ENCODE results near the gene MYO15A.

MYO15A gene

DNA sequence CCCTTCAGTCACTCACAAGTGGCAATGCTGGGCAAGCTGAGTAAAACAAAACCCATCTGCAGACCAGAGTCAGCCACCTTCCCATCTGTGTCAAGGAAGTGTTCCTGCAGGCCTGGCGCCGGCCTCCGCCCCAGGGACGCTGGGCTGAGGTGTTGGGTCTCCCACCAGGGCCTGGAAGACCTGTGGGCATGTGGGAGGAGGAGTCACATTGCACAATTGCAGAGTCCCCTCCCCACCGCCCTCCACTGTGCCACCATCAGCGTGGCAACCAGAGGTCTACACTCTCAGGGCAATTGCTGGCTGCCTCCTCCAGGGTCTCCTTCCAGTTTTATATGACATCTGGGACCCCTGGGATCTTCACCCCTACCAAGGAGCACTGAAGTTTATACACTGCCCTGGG lies 3.0 kb upstream of the MYO15A start:
- no peak for DNase-seq (ENCODE audit: low spot score)

DNA sequence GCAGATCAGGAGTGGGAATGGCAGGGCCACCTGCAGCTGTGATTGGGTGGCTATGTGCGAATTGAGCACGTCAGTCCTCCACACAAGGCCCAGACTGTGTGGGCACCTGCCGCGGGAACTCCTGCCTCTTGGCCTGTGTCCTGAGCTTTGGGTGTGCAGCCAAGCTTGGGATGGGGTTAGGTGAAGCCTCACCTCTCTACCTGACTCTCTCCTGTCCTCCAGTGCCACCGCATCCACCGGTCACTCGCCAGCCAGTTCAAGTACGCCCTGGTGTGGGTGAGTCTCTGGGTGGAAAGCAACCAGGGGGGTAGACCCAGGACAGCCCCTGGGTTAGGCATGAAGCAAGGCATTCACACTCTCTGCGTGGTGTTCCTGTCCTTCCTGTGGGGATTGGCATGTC lies 2.3 kb upstream of the MYO15A start:
- no peak for DNase-seq (ENCODE audit: low spot score)

DNA sequence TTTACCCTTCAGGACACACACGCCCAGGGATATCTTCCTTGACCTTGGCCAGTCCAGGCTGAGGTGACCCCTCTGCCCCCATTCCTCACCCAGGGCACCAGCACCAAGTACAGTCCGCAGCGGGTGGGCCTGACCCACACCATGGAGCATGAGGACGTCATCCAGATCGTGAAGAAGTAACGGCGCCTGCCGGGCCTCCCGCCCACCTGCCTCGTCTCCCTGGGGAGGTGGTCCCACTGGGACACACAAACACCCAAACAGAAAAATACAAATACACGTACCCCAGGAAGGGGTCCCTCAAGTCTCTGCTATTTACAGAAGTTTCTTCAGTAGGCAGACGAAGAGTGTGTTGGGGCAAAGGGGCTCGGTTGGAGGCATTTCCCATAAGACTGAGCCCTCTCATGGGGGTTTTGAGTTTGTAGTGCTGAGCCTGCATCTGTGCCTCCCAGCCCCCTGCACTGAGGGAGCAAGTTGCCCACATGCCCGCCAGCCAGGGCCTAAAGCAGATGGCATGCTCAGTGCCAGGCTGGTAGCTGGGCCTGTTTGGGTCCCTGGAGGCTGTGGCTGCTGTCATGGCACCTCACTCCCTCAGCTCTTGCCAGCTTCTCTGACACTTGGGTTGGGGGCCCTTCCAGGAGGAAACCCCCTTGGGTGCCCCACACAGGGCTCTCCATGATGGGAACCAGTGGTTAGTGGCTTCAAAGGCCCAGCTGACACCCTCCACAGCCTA lies 1.3 kb upstream of the MYO15A start:
- DNase-seq (ENCODE audit: low spot score), result no peak

DNA sequence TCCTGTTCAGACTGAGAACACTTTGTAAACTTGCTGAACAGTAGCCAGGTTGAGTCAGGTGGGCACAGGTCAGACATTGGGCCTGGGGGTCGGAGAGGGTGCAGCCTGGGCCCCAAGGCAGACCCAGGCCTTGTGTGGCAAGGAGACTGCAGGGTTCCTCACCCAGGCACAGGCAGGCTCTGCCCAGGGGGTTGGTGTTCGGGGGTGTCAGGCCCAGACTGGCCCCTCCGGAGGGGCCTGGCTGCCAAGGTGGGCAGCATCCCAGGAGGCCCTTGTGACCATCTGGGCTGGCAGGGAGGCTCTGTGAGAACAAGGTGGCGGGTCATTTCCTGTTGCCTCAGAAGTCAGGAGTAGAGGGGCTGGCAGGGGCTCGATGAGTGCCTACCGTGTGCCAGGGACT lies 585 bp upstream of the MYO15A start:
- no peak for DNase-seq (ENCODE audit: low spot score)

DNA sequence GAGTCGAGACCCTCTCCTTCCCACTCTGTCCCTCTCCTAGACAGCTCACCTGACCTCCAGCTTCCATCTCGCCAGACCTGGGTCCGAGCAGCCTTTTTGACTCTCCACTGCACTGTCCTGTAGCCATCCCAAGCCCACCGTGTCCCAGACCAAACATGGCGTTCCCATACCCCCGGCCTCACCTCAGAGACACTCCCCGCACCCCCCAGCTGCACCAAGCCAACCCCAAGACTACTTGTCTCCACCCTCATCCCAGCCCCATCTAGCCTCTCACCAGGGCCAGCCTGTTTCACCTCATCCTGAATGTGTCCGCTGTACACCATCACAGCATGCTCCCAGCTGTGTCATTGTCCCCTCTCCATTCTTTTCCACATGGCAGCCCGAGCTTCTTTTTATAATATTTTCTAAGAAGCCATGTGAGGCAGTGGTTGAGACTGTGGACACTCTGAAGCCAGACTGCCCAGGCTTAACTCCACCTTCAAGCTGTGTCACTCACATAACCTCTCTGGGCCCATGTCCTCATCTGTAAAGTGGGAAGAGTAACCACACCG lies 1.5 kb downstream of the MYO15A start:
- no peak for DNase-seq (ENCODE audit: low spot score)

DNA sequence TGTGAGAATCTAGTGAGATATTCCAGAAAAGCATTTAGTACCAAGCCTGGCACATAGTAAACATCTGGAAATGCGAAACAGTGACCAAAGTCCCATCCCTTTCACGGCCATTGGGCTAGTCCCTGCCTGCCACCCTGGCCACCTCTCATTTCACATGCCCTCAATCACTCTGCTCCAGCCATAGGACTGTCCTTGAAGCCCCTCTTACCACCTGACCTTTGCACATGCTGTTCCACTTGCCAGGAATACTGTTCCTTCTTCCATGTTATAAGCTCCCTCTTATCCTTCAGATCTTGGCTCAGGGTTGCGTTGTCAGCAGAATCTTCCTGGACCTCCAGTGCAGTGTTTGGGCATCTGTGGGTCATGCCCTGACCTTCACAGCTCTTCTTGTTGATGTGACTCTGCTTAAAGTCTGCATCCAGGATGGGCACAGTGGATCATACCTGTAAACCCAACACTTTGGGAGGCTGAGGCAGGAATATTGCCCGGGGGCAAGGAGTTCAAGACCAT lies 2.1 kb downstream of the MYO15A start:
- no peak for DNase-seq (ENCODE audit: low spot score)

DNA sequence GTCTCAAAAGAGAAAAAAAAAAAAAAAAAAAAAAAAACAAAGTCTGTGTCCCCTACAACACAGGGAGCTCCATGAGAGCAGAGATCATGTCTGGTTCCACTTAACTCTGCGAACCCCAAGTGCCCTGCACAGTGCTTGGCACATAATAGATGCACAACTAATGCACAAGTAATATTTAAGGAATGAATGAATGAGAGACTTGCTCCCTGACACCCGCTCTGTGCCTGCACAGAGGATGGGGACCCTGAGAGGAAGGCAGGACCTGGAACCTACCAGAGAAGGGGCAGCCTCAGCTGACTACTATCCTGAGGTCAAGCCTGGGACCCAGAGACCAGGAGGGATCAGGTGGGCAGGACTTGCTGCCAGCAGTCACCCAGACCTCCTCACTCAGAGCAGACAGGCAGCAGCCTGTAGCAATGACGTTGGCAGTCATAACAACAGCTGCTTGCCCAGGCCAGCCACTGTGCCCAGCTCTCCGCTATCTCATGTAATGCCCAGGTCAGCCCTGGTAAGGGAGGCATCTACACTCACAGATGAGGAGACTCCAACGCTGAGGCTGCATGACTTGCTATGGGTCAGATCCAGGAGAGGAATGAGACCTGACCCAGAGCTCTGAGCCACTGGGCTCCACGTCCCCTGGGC lies 2.9 kb downstream of the MYO15A start:
- DNase-seq (ENCODE audit: low spot score), result no peak

DNA sequence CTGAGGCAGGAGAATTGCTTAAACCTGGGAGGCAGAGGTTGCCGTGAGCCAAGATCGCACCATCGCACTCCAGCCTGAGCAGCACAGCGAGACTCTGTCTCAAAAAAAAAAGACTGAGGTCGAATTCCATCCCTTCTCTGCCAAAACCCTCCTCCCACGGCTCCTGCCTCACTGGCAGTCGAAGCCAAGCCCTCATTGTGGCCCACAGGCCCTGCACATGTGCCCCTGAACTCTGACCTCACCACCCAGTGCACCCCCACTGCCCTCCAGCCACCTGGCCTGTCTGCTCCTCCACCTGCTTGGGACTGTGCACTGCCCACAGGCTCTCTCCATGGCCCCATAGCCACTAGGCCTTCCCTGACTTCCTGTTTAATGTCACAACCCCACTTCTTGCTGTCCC lies 7.0 kb downstream of the MYO15A start:
- no peak for DNase-seq (ENCODE audit: low spot score)

DNA sequence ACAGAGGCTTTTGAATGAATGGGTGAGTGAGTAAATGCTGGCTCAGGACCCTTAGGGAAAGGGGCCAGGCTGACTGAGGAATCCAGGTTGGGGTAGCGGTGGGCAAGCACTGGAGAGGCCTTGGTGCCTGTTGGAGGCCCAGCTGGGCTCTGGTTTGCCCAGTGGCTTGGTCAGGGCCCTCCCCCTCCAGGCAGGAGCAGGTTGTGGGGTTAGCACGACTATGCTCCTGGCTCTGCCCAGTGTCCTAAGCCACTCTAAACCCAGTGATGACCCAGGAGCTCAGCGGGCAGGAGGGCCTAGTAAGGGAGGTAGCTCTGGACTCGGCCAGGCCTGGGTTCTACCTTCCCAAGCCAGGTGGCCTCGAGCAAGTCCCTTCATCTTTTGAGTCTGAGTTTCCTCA lies 7.5 kb downstream of the MYO15A start:
- no peak for DNase-seq (ENCODE audit: low spot score)

DNA sequence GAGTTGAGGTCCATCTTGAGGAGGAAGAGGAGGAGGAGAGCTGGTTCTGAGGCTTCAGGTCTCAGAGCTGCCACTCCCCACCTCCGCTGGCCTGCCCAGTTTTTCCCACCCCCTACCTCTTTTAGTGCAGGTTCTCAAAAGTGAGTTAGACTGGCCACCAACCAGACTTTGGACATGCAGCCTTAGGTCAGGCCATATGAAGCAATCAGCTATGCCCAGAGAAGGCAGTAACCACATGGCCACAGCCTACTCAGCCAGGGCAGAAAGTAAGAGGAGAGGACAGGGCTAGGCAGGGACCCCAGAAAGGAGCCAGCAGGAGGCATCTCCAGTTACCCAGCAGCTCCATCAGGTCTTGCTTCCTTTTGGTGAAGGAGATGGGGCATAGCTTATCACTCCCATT lies 9.0 kb downstream of the MYO15A start:
- no peak for DNase-seq (ENCODE audit: low spot score)

GRCh38 chr17:18117982-18118975 lies 9.7 kb downstream of the MYO15A start:
- no peak for DNase-seq (ENCODE audit: low spot score)

- no peak for DNase-seq (ENCODE audit: low spot score)
Measured at GRCh38 chr17:18119166-18119745, 10.7 kb downstream of the MYO15A start.

DNA sequence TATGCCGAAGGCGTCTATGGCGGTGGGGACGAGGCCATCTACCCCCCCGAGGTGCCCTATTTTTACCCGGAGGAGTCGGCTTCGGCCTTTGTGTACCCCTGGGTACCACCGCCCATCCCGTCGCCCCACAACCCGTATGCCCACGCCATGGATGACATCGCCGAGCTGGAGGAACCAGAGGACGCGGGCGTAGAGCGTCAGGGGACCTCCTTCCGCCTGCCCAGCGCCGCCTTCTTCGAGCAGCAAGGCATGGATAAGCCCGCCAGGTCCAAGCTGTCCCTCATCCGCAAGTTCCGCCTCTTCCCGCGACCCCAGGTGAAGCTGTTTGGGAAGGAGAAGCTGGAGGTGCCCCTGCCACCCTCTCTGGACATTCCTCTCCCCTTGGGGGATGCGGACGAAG lies 11.4 kb downstream of the MYO15A start:
- no peak for DNase-seq (ENCODE audit: low spot score)

DNA sequence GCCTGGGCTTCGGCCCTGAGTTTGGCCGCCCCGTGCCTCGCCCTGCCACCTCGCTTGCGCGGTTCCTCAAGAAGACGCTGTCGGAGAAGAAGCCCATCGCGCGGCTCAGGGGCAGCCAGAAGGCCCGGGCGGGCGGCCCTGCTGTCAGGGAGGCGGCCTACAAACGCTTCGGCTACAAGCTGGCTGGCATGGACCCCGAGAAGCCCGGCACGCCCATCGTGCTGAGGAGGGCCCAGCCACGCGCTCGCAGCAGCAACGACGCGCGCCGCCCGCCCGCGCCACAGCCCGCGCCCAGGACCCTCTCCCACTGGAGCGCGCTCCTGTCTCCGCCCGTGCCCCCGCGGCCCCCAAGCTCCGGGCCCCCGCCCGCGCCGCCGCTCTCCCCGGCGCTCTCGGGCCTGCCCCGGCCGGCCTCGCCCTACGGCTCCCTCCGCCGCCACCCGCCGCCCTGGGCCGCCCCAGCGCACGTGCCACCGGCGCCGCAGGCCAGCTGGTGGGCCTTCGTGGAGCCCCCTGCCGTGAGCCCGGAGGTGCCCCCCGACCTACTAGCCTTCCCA lies 12.0 kb downstream of the MYO15A start:
- no peak for DNase-seq (ENCODE audit: low spot score)

- no peak for DNase-seq (ENCODE audit: low spot score)
Measured at GRCh38 chr17:18121144-18121910, 12.8 kb downstream of the MYO15A start.

- no peak for DNase-seq (ENCODE audit: low spot score)
Measured at GRCh38 chr17:18122990-18123753, 14.6 kb downstream of the MYO15A start.

GRCh38 chr17:18124345-18125126 lies 16.0 kb downstream of the MYO15A start:
- DNase-seq (ENCODE audit: low spot score), result no peak

DNA sequence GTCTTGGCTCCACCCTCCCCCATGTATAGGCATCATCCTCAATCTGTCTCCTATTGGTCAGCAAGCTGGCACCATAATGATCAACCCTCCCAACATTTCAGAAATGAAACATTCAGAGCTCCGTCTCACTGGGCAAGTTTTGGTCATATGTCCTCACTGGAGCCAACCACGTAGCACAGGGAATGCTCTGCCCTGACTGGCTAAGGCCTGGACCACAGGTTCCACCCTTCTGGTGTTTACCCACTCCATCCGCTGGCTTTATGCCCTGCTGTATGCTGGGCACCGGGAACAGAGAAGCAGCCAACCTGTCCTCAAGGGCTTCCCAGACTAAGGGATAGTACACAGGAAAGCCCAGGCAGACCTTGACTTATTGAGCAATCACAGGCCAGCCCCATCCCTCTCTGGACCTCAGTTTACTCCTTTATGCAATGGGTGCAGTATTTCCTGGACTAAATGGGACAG lies 20.5 kb downstream of the MYO15A start:
- peak; percentile 71 for DNase-seq (ENCODE audit: low spot score)

- no peak for DNase-seq (ENCODE audit: low spot score)
Measured at GRCh38 chr17:18132711-18133110, 24.2 kb downstream of the MYO15A start.

Data from AG08396 (cell line).